Esophagus (tissue), 2 donors: ENCODE data around the gene ZNF462. TPM values are rescaled to one million over a fixed set of nuclear protein-coding genes. Genes with fewer than 3 reads are reported as not detected.

Experiments used
- H3K27ac ChIP-seq, 2 donors: one replicate each; pipeline ENCODE4 v1.5.1; 2013; ENCODE audit warnings: low read depth in 2 of 2, mild to moderate bottlenecking in 2 of 2, inconsistent platforms in 1 of 2, low read length in 1 of 2, moderate library complexity in 1 of 2
- H3K27me3 ChIP-seq, 2 donors: one replicate each; pipeline ENCODE4 v1.6.1; 2013; ENCODE audit warnings: low read length in 2 of 2, control low read depth in 1 of 2, mild to moderate bottlenecking in 1 of 2; ENCODE audit not compliant: insufficient read depth in 2 of 2, control insufficient read depth in 1 of 2
- H3K36me3 ChIP-seq, 2 donors: one replicate each; pipeline ENCODE4 v1.6.1; 2013; ENCODE audit warnings: low read length in 1 of 2; ENCODE audit not compliant: control insufficient read depth in 2 of 2, insufficient read depth in 2 of 2
- H3K4me1 ChIP-seq, 2 donors: one replicate each; pipeline ENCODE4 v1.6.1; 2013; ENCODE audit warnings: low read length in 1 of 2; ENCODE audit not compliant: control insufficient read depth in 2 of 2, insufficient read depth in 2 of 2
- H3K4me3 ChIP-seq, 2 donors: one replicate each; pipeline ENCODE4 v1.5.1; 2013; ENCODE audit warnings: low read length in 2 of 2, mild to moderate bottlenecking in 2 of 2, low read depth in 1 of 2, moderate library complexity in 1 of 2
- H3K9me3 ChIP-seq, 2 donors: one replicate each; pipeline ENCODE4 v1.6.1; 2013; ENCODE audit warnings: mild to moderate bottlenecking in 2 of 2, low read depth in 1 of 2, low read length in 1 of 2, moderate library complexity in 1 of 2; ENCODE audit not compliant: control insufficient read depth in 2 of 2, insufficient read depth in 1 of 2
- WGBS, 2 donors: extraction: QIAGEN DNeasy Blood & Tissue Kit; methylation state at CpG; one replicate each; pipeline ENCODE4 v1.1.7; 2013; 5-methylcytosine and 5-hydroxymethylcytosine counted together
- polyA plus RNA-seq, 2 donors: library from polyadenylated mRNA; stranded (reverse); fragments of 200-250 nt; gene quantifications; one replicate each; pipeline ENCODE4 v1.2.3, GENCODE V29; 2013
- donor health status: healthy with polysubstance abuse.
- donor health status: Bipolar disorder and iron deficiency.

The ZNF462 gene
- polyA plus RNA-seq, 2 donors = 3.9 to 5.8 TPM

DNA sequence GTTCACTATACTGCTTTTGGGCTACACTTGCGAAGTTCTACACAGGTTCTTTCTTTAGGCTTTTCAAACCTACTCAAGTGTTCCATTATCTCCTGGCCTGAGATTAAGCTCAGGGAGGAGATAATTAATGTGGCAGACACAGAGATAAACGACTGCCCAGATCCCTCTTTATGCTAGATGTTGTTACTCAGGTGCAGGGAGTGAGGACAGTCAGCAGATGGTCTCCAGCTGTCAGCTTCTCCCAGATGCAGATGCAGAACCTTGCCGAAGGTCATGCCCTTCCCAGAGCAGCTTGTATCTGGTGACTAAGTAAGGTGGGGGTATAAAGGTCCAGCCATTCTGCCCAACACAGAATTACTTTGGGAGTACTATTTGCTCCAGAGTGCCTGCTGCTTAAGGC lies 166.2 kb downstream of the ZNF462 start:
- 70 to 74% methylated on average over 3 of the region's 3 CpGs for whole genome bisulfite sequencing, 2 donors
- no peaks in the 10 kb centered on the region for H3K36me3 ChIP-seq
- no peaks in the 10 kb centered on the region for H3K9me3 ChIP-seq
- H3K4me3 ChIP-seq = no peak overlapping the region
- no peak overlapping the region for H3K27ac ChIP-seq
- H3K27me3 ChIP-seq = no peaks in the 10 kb centered on the region
- H3K4me1 ChIP-seq = no peaks in the 10 kb centered on the region

DNA sequence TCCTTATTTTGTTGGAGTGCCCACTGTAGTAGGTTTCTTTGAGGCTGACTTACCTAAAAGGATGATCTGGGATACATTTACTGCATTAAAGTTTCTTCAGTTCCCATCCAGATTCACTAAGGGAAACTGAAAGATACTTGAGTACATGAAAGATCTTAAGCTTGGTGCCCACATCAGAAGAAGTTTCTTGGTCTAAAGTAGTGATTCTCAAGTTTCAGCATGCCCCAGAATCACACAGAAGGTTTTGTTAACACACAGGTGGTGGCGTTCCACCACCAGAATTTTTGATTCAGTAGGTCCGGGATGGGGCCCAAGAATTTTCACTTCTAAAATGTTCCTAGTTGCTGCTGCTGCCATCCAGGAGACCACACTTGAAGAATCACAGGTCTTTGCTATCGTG lies 171.0 kb downstream of the ZNF462 start:
- WGBS, 2 donors = 46 to 60% methylated on average over 3 of the region's 3 CpGs
- no peaks in the 10 kb centered on the region for H3K9me3 ChIP-seq

GRCh38 chr9:107034831-107035230 lies 171.9 kb downstream of the ZNF462 start:
- Histone ChIP-seq H3K36me3 (no peaks in the 10 kb centered on the region), H3K27me3 (no peaks in the 10 kb centered on the region), H3K27ac (no peak overlapping the region), H3K4me1 (no peaks in the 10 kb centered on the region), H3K4me3 (no peak overlapping the region), H3K9me3 (no peaks in the 10 kb centered on the region)
- 72 to 81% methylated on average over 5 of the region's 5 CpGs for WGBS, 2 donors

More for the DNA sequence above, 171.0 kb downstream of the ZNF462 start:
- no peaks in the 10 kb centered on the region for H3K4me1 ChIP-seq
- H3K4me3 ChIP-seq = no peak overlapping the region
- no peaks in the 10 kb centered on the region for H3K36me3 ChIP-seq
- H3K27me3 ChIP-seq = no peaks in the 10 kb centered on the region
- H3K27ac ChIP-seq = no peak overlapping the region

DNA sequence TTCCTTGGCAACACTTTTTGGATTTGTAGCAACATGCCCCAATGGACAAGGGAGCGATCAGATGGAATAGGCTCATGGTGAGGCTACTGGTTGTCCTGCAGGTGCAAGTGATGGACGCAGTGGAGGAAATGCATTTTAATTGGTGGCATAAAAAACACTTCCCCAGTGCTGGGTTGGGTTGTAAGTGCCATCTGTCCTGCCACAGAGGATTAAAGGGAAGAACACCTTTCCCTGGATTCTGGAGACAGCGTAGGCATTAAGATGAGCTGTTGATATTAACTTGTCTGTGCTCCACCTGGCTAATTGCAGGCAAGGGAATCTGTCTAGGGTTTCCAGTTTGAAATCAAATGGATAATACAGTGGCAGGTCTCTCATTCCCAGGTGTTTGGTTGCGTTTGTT lies 173.4 kb downstream of the ZNF462 start:
- 83 to 88% methylated on average over 4 of the region's 4 CpGs for WGBS, 2 donors
- H3K36me3 ChIP-seq = no peaks in the 10 kb centered on the region
- H3K27me3 ChIP-seq = no peaks in the 10 kb centered on the region
- H3K9me3 ChIP-seq = no peaks in the 10 kb centered on the region
- no peak overlapping the region for H3K4me3 ChIP-seq
- no peak overlapping the region for H3K27ac ChIP-seq
- H3K4me1 ChIP-seq = no peaks in the 10 kb centered on the region

- H3K27ac ChIP-seq = no peak overlapping the region
Observed at GRCh38 chr9:107039542-107039941, 176.6 kb downstream of the ZNF462 start.

DNA sequence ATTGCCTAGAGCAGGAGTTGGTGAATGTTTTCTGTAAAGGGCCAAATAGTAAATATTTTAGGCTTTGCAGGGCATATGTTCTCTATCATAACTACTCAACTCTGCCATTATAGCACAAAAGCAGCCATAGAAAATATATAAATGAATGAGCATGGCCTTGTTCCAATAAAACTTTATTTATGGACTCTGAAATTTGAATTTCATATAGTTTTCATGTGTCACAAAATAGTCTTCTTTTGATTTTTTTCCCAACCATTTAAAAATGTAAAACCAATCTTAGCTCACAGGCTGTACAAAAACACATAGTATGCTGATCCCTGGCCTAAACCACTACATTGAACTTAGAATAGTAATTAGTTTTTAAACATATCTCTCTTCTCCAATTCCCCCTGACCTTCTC lies 179.6 kb downstream of the ZNF462 start:
- Histone ChIP-seq H3K27me3 (no peaks in the 10 kb centered on the region), H3K4me1 (no peaks in the 10 kb centered on the region), H3K36me3 (no peaks in the 10 kb centered on the region), H3K4me3 (no peak overlapping the region), H3K9me3 (no peaks in the 10 kb centered on the region), H3K27ac (no peak overlapping the region)

More at GRCh38 chr9:107039542-107039941, 176.6 kb downstream of the ZNF462 start:
- Histone ChIP-seq H3K36me3 (no peaks in the 10 kb centered on the region), H3K4me1 (no peaks in the 10 kb centered on the region), H3K27me3 (no peaks in the 10 kb centered on the region), H3K9me3 (no peaks in the 10 kb centered on the region), H3K4me3 (no peak overlapping the region)
- WGBS, 2 donors = 29 to 33% methylated on average over 4 of the region's 4 CpGs

- Histone ChIP-seq H3K9me3 (no peaks in the 10 kb centered on the region), H3K4me3 (no peak overlapping the region), H3K36me3 (no peaks in the 10 kb centered on the region), H3K27ac (no peak overlapping the region), H3K27me3 (no peaks in the 10 kb centered on the region), H3K4me1 (no peaks in the 10 kb centered on the region)
- 21 to 25% methylated on average over 5 of the region's 5 CpGs for WGBS, 2 donors
Observed at GRCh38 chr9:107043886-107044285, 180.9 kb downstream of the ZNF462 start.

- Histone ChIP-seq H3K27ac (no peak overlapping the region), H3K4me3 (no peak overlapping the region), H3K27me3 (no peaks in the 10 kb centered on the region), H3K4me1 (no peaks in the 10 kb centered on the region), H3K36me3 (no peaks in the 10 kb centered on the region), H3K9me3 (no peaks in the 10 kb centered on the region)
- WGBS, 2 donors = 85 to 86% methylated on average over 4 of the region's 4 CpGs
Observed at GRCh38 chr9:107044872-107045271, 181.9 kb downstream of the ZNF462 start.

- Histone ChIP-seq H3K27me3 (no peaks in the 10 kb centered on the region), H3K4me1 (no peaks in the 10 kb centered on the region), H3K27ac (no peak overlapping the region), H3K9me3 (no peaks in the 10 kb centered on the region), H3K4me3 (no peak overlapping the region), H3K36me3 (no peaks in the 10 kb centered on the region)
- WGBS, 2 donors = 84 to 98% methylated on average over 1 of the region's 1 CpG
Observed at GRCh38 chr9:107046692-107047091, 183.7 kb downstream of the ZNF462 start.

DNA sequence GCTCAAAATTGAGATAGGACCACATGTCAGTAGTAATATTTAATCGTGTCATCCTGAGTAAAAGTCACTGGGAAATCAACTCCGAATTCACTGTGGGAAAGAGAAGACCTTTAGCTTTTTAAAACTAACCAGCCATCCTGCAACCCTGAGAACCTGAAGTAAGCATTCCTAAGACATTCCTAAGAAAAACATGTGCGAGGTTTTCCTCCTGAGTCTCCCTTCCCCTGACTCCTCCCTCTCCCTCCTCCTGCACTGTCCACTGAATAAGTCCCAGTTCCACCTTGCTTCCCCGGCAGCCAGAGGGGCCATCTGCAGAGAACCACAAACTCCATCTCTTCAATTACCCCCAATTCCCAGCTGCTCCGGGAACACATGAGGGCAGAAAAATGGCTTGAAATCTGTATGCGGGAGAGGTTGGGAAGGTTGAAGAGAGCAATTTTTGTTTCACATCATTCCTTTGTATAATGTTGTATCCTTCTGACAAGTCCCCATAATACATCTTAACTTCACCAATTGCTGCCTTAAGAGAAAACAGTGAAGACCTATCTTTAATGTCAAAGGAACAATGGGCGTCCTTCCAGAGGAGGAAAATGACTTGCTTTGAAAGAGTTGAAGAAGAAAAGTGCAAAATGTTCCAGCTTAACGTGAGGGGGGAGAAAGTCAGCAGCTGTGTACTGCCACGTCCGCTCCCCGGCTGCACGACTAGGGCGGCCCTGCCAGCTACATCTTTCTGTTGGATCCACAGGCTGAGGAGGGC lies 186.3 kb downstream of the ZNF462 start:
- Histone ChIP-seq H3K27ac (no peak overlapping the region), H3K9me3 (no peaks in the 10 kb centered on the region), H3K4me1 (no peaks in the 10 kb centered on the region), H3K4me3 (no peak overlapping the region), H3K27me3 (no peaks in the 10 kb centered on the region), H3K36me3 (no peaks in the 10 kb centered on the region)
- WGBS, 2 donors = 76 to 81% methylated on average over 13 of the region's 13 CpGs
